H1 (cell line): Measurements from ENCODE around the gene RAB4B. TPM values are rescaled to one million over a fixed set of nuclear protein-coding genes. Genes with fewer than 3 reads are reported as not detected.

Experiments used
- ATF3 ChIP-seq: IDR thresholded peaks from 2 replicates; pipeline ENCODE4 v1.6.1; 2011; ENCODE audit warnings: low read depth, mild to moderate bottlenecking, low read length; ENCODE audit not compliant: insufficient read depth
- CTCF ChIP-seq, 3 experiments: IDR thresholded peaks; 1 replicate in 2 of 3; 2 replicates in 1 of 3; pipeline versions ENCODE4 v1.5.1 to v1.6.1; 2011; ENCODE audit warnings: low read length in 3 of 3, mild to moderate bottlenecking in 3 of 3, inconsistent platforms in 2 of 3, low read depth in 1 of 3, moderate library complexity in 1 of 3; ENCODE audit not compliant: insufficient read depth in 1 of 3; ENCODE audit errors: control extremely low read depth in 1 of 3
- EZH2 ChIP-seq: fragments of 200-600 bp; sonication (generic); IDR thresholded peaks from 2 replicates; pipeline ENCODE4 v1.7.1; 2012; ENCODE audit warnings: low read depth, mild to moderate bottlenecking, moderate library complexity, low read length, inconsistent platforms; ENCODE audit not compliant: severe bottlenecking
- POLR2A ChIP-seq, 2 experiments: IDR thresholded peaks; 1 replicate in 1 of 2; 2 replicates in 1 of 2; pipeline ENCODE4 v1.6.1; 2011; ENCODE audit warnings: low read depth in 2 of 2, low read length in 2 of 2, mild to moderate bottlenecking in 2 of 2; ENCODE audit errors: control extremely low read depth in 1 of 2
- polyA plus RNA-seq, 7 experiments: library from polyadenylated mRNA; depleted of rRNA in 3 of 7; stranded (reverse) in 5 of 7; unstranded in 2 of 7; fragments of >200 nt in 5 of 7; fragments of 200-250 nt in 2 of 7; gene quantifications; 1 replicate in 5 of 7; 2 replicates in 1 of 7; 4 replicates in 1 of 7; pipeline versions ENCODE4 v1.2.1 to v1.2.3, GENCODE V29; 2011 to 2013; ENCODE audit warnings: missing spikeins in 2 of 7, mixed read lengths in 2 of 7
- total RNA-seq: library from RNA; stranded (reverse); fragmentation: NEBNext Ultra II Directional; extraction: Animal tissue kit (Norgen Biotek cat#: 25700); gene quantifications from 2 replicates; pipeline ENCODE4 v1.2.1, GENCODE V29; 2021
- TF ChIP-seq, protein P1 (sequence below): IDR thresholded peaks from 2 replicates; pipeline ENCODE4 v1.6.1; 2012; ENCODE audit warnings: inconsistent platforms

Gene RAB4B
- total and polyA plus RNA-seq, 2 of the 8 experiments (the other 6 are each of a cell fraction or from before 2014, with no cell fraction given), result 15.9 to 28.6 TPM

DNA sequence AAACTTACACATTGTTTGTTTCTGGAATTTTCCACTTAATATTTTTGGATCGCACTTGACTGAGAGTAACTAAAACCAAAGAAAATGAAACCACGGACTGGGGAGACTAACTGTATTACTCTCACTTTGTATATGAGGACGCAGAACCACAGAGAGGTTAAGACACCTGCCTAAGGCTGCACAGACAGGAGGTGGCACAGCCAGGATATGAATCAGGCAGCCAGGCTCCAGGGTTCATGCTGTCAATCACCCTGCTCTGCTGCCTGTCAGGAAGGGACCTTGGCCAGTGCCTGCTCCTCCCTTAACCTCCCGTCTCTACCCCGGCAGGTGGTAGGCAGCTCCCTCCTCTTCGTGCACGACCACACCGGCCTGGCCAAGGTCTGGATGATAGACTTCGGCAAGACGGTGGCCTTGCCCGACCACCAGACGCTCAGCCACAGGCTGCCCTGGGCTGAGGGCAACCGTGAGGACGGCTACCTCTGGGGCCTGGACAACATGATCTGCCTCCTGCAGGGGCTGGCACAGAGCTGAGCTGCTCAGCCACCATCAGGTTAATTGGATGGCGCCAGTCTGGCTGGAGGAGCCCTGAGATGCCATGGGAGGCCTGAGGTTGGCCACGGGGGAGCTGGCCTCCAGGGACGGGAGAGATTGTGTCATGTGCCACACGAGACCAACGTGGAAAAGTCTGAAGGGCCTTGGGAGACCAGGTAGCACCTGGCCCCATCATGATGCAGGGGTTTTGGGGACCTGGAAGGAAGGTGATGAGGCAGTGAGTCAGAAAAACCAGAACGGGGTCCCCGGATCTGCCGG lies 38.8 kb upstream of the RAB4B start (continued):
- TF ChIP-seq CTCF (IDR thresholded peaks at IDR 0.05; ENCODE audit: control extremely low read depth in 1 of 3, insufficient read depth in 1 of 3, low read depth in 1 of 3, low read length in 3 of 3), result no peak
- TF ChIP-seq, protein P1, sequence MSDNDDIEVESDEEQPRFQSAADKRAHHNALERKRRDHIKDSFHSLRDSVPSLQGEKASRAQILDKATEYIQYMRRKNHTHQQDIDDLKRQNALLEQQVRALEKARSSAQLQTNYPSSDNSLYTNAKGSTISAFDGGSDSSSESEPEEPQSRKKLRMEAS, result no peak
- no peak for TF ChIP-seq POLR2A (IDR thresholded peaks at IDR 0.05; ENCODE audit: control extremely low read depth in 1 of 2, low read depth in 2 of 2, low read length in 2 of 2)
- no peak for TF ChIP-seq EZH2
- TF ChIP-seq ATF3, result no peak
